ENCODE measurements around the gene DDX54.

DNA sequence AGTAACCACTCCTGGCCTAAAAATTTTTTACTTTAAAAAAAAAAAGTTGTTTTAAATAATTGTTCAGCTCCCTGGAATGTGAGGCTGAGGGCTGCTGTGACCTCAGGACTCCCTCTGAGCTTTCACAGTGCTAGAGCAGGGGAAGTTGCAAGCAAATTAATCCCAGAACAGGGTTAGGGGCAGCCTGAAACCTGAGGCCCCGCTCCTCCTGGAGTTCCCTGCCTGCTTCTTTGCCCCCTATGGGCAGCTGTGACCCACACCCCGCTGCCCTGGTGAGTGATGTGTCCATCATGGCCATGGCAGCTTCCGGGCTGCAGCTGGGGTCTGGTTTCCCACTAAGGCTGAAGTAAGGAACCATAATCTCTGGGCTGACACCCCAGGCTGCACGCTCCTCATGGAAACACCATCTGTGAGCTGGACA, 9.7 kb upstream of the DDX54 start:
- TF ChIP-seq, protein P1, sequence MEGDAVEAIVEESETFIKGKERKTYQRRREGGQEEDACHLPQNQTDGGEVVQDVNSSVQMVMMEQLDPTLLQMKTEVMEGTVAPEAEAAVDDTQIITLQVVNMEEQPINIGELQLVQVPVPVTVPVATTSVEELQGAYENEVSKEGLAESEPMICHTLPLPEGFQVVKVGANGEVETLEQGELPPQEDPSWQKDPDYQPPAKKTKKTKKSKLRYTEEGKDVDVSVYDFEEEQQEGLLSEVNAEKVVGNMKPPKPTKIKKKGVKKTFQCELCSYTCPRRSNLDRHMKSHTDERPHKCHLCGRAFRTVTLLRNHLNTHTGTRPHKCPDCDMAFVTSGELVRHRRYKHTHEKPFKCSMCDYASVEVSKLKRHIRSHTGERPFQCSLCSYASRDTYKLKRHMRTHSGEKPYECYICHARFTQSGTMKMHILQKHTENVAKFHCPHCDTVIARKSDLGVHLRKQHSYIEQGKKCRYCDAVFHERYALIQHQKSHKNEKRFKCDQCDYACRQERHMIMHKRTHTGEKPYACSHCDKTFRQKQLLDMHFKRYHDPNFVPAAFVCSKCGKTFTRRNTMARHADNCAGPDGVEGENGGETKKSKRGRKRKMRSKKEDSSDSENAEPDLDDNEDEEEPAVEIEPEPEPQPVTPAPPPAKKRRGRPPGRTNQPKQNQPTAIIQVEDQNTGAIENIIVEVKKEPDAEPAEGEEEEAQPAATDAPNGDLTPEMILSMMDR (conservative IDR thresholded peaks at IDR 0.05), result no peak
- no peak for TF ChIP-seq EZH2 (IDR thresholded peaks at IDR 0.05; ENCODE audit: low read depth)

Data from PC-9 (cell line).